Thoracic aorta (tissue), 2 donors: ENCODE measurements around the gene COL2A1. TPM values are rescaled to one million over a fixed set of nuclear protein-coding genes. Genes with fewer than 3 reads are reported as not detected.

Experiments used
- ATAC-seq: fragments of 150-250 bp; one replicate; pipeline ENCODE4 v1.8.0; 2017; ENCODE audit warnings: low read depth; ENCODE audit not compliant: insufficient number of reproducible peaks, low FRiP score
- DNase-seq: peaks from one replicate; pipeline ENCODE4 v3.0.0-alpha.2; 2020; ENCODE audit warnings: low spot score
- H3K27ac ChIP-seq, 2 donors: fragments of 200-600 bp; sonication (generic); 1 replicate in 1 of 2; 2 replicates in 1 of 2; pipeline ENCODE4 v1.5.1; 2016; ENCODE audit warnings: mild to moderate bottlenecking in 2 of 2, moderate library complexity in 2 of 2
- H3K27me3 ChIP-seq: fragments of 200-600 bp; sonication (generic); replicated peaks from 2 replicates; pipeline ENCODE4 v1.6.0; 2016; ENCODE audit warnings: mild to moderate bottlenecking; ENCODE audit not compliant: insufficient read depth
- H3K36me3 ChIP-seq: fragments of 200-600 bp; sonication (generic); one replicate; pipeline ENCODE4 v1.5.1; 2016
- H3K4me1 ChIP-seq, 2 donors: fragments of 200-600 bp; sonication (generic); 1 replicate in 1 of 2; 2 replicates in 1 of 2; pipeline versions ENCODE4 v1.5.1 to v1.6.0; 2016; ENCODE audit warnings: low read depth in 2 of 2, mild to moderate bottlenecking in 1 of 2; ENCODE audit not compliant: control insufficient read depth in 1 of 2
- H3K4me3 ChIP-seq: fragments of 200-600 bp; sonication (generic); 2 replicates; pipeline ENCODE4 v1.5.1; 2016; ENCODE audit warnings: mild to moderate bottlenecking
- H3K9me3 ChIP-seq: fragments of 200-600 bp; sonication (generic); 2 replicates; pipeline ENCODE4 v1.5.1; 2016
- CTCF ChIP-seq: fragments of 200-600 bp; sonication (generic); IDR thresholded peaks from one replicate; pipeline ENCODE4 v1.5.1; 2019; ENCODE audit warnings: antibody characterized with exemption
- total RNA-seq, 2 donors: library from RNA; depleted of rRNA; stranded (reverse); fragments of >200 nt; gene quantifications; one replicate each; pipeline versions ENCODE4 v1.1.0 to v1.2.3, GENCODE V29; 2016

Gene COL2A1
- total RNA-seq, 2 donors from 2014 or later, result 0.14 TPM; not detected in 1

- Histone ChIP-seq H3K4me3 (no peak overlapping the region), H3K4me1 (no peaks in the 10 kb centered on the region), H3K27me3 (no peaks in the 10 kb centered on the region), H3K36me3 (peaks cover 6% of the 10 kb centered on the region), H3K27ac (no peak overlapping the region), H3K9me3 (no peaks in the 10 kb centered on the region)
- DNase-seq, result no peak
- no peak for TF ChIP-seq CTCF
- ATAC-seq, result no peak
Measured at GRCh38 chr12:48040354-48040753, 36.1 kb upstream of the COL2A1 start.

GRCh38 chr12:48039151-48039550, 34.9 kb upstream of the COL2A1 start:
- TF ChIP-seq CTCF, result no peak
- Histone ChIP-seq H3K27me3 (no peaks in the 10 kb centered on the region), H3K4me1 (no peaks in the 10 kb centered on the region), H3K27ac (no peak overlapping the region), H3K4me3 (no peak overlapping the region), H3K36me3 (no peaks in the 10 kb centered on the region), H3K9me3 (no peaks in the 10 kb centered on the region)
- ATAC-seq (no peak), DNase-seq (no peak)

- no peak overlapping the region for H3K27ac ChIP-seq
- ATAC-seq (no peak), DNase-seq (no peak)
- no peaks in the 10 kb centered on the region for H3K4me1 ChIP-seq
- no peaks in the 10 kb centered on the region for H3K27me3 ChIP-seq
- H3K4me3 ChIP-seq, result no peak overlapping the region
- H3K9me3 ChIP-seq, result no peaks in the 10 kb centered on the region
- no peaks in the 10 kb centered on the region for H3K36me3 ChIP-seq
- TF ChIP-seq CTCF, result no peak
Measured at GRCh38 chr12:48038085-48038484, 33.8 kb upstream of the COL2A1 start.

GRCh38 chr12:48037267-48037915, 33.1 kb upstream of the COL2A1 start:
- ATAC-seq (no peak), DNase-seq (no peak)
- no peak overlapping the region for H3K4me3 ChIP-seq
- H3K27me3 ChIP-seq, result no peaks in the 10 kb centered on the region
- no peaks in the 10 kb centered on the region for H3K4me1 ChIP-seq
- no peak overlapping the region for H3K27ac ChIP-seq
- no peak for TF ChIP-seq CTCF
- H3K9me3 ChIP-seq, result no peaks in the 10 kb centered on the region
- no peaks in the 10 kb centered on the region for H3K36me3 ChIP-seq

GRCh38 chr12:48036818-48037217, 32.5 kb upstream of the COL2A1 start:
- no peak overlapping the region for H3K27ac ChIP-seq
- DNase-seq (no peak), ATAC-seq (no peak)
- TF ChIP-seq CTCF, result no peak
- no peaks in the 10 kb centered on the region for H3K36me3 ChIP-seq
- no peak overlapping the region for H3K4me3 ChIP-seq
- no peaks in the 10 kb centered on the region for H3K9me3 ChIP-seq
- H3K27me3 ChIP-seq, result no peaks in the 10 kb centered on the region
- H3K4me1 ChIP-seq, result no peaks in the 10 kb centered on the region
